ENCODE measurements around the gene OR52B6.

DNA sequence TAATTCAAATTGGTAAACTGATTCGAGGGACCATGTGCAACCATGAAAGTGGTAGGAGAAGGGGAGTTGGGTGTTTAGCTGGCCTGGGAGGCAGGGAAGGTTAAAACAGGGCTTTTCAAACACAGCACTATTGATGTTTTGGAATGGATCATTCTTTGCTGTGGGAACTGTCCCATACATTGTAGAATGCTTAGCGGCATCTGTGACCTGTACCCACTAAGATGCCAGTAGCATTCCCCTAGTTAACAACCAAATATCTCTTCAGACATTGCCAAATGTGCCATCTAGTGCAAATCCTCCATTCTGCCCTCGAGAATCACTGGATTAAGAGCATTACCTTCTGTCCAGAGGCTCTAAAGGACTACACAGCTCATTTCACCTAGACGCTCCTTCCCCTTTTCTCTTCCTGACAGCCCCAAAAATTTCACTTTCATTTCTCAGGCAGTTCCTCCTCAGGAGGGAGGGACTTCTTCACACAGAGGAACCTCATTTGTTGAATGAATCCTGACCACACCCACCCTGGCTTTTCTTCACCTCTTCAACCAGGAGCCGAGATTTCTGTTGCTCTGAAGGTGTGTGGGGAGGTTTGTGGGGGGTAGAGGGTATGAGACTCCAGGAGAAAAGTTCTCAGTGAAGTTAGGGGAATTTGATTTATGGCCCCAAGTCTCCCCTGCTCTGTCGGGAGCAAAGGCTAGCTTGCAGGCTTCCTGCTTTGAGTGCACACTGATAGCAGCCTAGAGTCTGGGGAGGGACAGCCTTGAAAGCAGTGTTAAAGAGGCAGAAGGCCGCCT lies 44.0 kb downstream of the OR52B6 start, which contains the start of gene TRIM34:
- TF ChIP-seq, protein P1, sequence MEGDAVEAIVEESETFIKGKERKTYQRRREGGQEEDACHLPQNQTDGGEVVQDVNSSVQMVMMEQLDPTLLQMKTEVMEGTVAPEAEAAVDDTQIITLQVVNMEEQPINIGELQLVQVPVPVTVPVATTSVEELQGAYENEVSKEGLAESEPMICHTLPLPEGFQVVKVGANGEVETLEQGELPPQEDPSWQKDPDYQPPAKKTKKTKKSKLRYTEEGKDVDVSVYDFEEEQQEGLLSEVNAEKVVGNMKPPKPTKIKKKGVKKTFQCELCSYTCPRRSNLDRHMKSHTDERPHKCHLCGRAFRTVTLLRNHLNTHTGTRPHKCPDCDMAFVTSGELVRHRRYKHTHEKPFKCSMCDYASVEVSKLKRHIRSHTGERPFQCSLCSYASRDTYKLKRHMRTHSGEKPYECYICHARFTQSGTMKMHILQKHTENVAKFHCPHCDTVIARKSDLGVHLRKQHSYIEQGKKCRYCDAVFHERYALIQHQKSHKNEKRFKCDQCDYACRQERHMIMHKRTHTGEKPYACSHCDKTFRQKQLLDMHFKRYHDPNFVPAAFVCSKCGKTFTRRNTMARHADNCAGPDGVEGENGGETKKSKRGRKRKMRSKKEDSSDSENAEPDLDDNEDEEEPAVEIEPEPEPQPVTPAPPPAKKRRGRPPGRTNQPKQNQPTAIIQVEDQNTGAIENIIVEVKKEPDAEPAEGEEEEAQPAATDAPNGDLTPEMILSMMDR (IDR thresholded peaks at IDR 0.05) = no peak
- no peak for TF ChIP-seq POLR2A (IDR thresholded peaks at IDR 0.05)

All from heart left ventricle (tissue), 13 donors.